ENCODE measurements around the gene KRT2.

The KRT2 gene

DNA sequence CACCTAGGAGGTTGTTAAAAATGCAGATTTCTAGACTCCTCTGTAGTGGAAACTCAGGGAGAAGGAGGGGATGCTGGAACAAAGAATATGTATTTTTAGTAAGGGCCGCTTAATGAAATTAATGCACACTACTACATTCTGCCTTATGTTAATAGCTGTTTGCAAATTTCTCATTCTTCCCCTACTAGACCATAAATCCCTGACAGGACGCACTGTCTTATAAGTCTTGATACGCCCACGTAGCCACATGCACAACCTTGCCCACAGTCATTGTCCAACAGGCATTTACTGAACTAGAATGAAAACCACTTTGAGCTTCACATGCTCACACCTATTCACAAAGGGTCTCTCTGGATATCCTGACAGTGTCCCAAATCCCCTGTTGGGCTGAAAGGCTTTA, 10.5 kb downstream of the KRT2 start:
- H2AFZ ChIP-seq (ENCODE audit: low read depth, low read length), result no peak overlapping the region
- no peaks in the 10 kb centered on the region for H3K36me3 ChIP-seq (ENCODE audit: insufficient read depth, low read length)
- peaks cover 19% of the 10 kb centered on the region for H3K27me3 ChIP-seq (ENCODE audit: insufficient read depth, low read length)

DNA sequence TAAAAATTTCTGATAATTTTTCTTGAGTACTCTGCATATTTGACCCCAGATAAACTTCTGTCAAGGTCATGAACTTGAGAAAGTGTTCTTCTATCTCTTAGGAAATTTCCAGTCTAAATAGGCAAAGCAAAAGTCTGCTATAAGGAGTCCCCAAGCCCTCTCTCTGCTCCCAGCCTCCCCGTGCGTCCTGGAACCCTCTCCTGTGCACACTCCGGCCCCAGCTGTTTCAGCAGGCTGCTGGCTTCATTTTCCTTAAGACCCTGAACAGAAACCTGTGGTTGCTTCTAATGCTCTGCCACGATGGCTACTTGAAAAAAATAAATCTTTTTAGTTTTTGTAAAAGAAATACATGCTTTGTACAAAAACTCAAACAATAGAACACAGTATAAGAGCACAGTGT, 14.7 kb downstream of the KRT2 start:
- no peak overlapping the region for H2AFZ ChIP-seq (ENCODE audit: low read depth, low read length)
- no peak overlapping the region for H3K4me3 ChIP-seq (ENCODE audit: low read length)
- H3K27me3 ChIP-seq (ENCODE audit: insufficient read depth, low read length), result peaks cover 2% of the 10 kb centered on the region
- H3K36me3 ChIP-seq (ENCODE audit: insufficient read depth, low read length), result no peaks in the 10 kb centered on the region
- no peaks in the 10 kb centered on the region for H3K4me1 ChIP-seq (ENCODE audit: insufficient read depth, low read length)
- H3K9me3 ChIP-seq (ENCODE audit: low read length), result no peaks in the 10 kb centered on the region

More for the DNA sequence above, 10.5 kb downstream of the KRT2 start:
- H3K4me1 ChIP-seq (ENCODE audit: insufficient read depth, low read length), result no peaks in the 10 kb centered on the region
- no peaks in the 10 kb centered on the region for H3K9me3 ChIP-seq (ENCODE audit: low read length)
- H3K4me3 ChIP-seq (ENCODE audit: low read length), result no peak overlapping the region

DNA sequence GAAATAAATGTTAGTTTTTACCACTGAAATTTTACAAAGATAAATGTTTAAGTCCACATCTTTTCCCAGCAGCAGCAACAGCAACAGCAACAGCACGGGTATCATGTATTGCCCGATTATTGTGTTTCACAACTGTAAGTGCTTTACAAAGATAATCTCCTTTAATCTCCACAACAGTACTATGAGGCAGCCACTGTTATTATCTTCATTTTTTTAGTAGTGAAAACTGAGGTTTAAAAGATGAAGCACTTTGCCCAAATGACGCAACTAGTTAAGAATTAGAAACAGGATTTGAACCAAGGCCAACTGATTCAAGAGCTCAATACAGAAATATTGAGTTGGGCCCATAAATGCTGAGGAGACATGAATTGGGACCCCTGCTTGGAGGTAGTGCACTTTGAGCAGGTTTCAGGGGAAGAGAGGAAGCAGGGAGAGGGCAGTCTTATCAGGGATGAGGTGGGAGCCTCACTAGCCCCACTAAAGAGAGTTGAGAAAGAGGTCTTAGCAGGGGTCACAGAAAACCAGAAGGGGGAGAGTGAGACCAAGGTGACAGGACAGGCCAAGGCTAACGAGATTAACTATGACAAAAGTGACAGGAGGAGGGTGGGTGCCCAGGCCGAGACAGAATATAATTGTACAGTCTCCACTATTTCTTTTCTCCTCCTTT, 15.3 kb downstream of the KRT2 start:
- Histone ChIP-seq H3K9me3 (ENCODE audit: low read length) (no peaks in the 10 kb centered on the region), H3K4me1 (ENCODE audit: insufficient read depth, low read length) (no peaks in the 10 kb centered on the region), H2AFZ (ENCODE audit: low read depth, low read length) (no peak overlapping the region), H3K27me3 (ENCODE audit: insufficient read depth, low read length) (peaks cover 1% of the 10 kb centered on the region), H3K4me3 (ENCODE audit: low read length) (no peak overlapping the region), H3K36me3 (ENCODE audit: insufficient read depth, low read length) (no peaks in the 10 kb centered on the region)

DNA sequence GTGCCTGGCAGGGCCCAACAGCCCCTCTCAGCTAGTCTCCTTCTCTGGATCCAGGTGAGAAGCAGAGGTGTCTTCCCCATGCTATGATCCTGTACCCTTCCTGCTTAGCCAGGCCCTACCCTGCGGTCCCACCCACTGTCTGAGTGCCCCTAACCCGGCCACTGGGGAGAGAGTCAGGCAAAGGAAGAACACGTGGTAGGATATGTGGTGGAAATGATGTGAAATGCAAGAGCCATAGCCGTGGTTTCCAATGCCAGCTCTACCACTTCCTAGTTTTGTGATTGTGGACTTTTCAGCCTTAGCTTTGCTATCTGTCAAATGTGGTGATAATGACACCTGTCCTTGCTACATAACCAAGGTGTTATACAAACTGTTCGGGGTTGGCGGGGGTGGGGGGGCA, 15.8 kb downstream of the KRT2 start:
- Histone ChIP-seq H3K4me3 (ENCODE audit: low read length) (no peak overlapping the region), H3K27me3 (ENCODE audit: insufficient read depth, low read length) (no peaks in the 10 kb centered on the region), H2AFZ (ENCODE audit: low read depth, low read length) (no peak overlapping the region), H3K36me3 (ENCODE audit: insufficient read depth, low read length) (no peaks in the 10 kb centered on the region), H3K4me1 (ENCODE audit: insufficient read depth, low read length) (no peaks in the 10 kb centered on the region), H3K9me3 (ENCODE audit: low read length) (no peaks in the 10 kb centered on the region)

DNA sequence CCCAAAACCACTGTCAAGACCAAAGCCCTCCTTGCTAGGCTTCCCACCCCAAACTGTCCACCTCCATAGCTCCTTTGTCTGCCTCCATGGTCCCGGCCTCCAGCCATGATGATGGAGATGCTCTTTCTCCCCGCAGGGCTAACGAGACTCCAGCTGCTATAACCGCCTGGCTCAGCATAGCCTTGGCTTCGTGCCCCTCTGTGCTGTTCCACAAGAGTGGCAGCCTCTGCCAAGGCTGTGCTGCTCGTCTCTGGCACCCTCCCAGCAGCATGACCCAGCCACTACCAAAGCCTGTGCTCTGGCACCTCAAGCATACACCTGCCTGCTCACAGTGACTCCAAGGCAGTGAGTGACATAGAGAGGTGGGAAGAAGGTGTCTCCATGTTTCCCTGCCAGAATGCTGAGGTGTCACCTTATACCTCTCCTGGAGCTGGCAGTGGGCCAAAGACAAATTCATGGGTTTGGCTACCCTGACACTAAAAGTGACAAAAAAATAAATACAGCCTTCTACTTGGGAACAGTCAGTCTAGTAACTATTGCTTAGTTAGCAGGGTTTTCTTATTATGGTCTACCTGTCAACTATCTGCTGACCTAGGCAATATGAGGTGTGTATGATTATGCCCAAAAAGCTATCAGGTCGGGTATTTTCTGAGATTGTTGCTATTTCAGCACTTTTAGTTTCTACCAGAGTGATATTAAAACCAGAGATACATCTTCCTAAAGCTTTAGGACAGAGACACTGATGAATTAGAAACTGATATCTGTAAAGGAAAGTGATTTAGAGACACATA, 17.6 kb downstream of the KRT2 start:
- H3K4me1 ChIP-seq (ENCODE audit: insufficient read depth, low read length), result no peaks in the 10 kb centered on the region
- H3K4me3 ChIP-seq (ENCODE audit: low read length), result no peak overlapping the region
- H3K27me3 ChIP-seq (ENCODE audit: insufficient read depth, low read length), result no peaks in the 10 kb centered on the region
- no peaks in the 10 kb centered on the region for H3K36me3 ChIP-seq (ENCODE audit: insufficient read depth, low read length)
- H2AFZ ChIP-seq (ENCODE audit: low read depth, low read length), result no peak overlapping the region
- no peaks in the 10 kb centered on the region for H3K9me3 ChIP-seq (ENCODE audit: low read length)

DNA sequence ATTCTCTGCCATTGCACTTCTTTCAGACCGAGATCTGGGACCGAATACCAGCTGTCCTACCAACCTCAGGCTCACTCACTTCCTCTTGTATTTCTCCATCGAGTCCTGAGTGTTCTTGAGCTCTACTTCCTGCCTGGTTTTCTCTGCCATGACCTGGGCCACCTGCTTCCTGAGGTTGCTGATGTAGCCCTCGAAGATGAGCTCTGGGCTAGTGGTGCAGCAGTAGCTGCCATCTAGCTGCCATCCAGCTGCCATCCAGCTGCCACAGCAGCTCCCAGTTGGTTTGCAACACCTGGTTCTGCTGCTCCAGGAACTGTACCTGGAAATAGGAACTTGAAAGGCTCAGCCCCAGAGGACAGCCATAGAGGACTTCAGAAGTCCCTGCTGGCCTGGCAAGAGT, 18.6 kb downstream of the KRT2 start:
- no peaks in the 10 kb centered on the region for H3K4me1 ChIP-seq (ENCODE audit: insufficient read depth, low read length)
- H3K27me3 ChIP-seq (ENCODE audit: insufficient read depth, low read length), result no peaks in the 10 kb centered on the region
- no peak overlapping the region for H2AFZ ChIP-seq (ENCODE audit: low read depth, low read length)
- no peaks in the 10 kb centered on the region for H3K9me3 ChIP-seq (ENCODE audit: low read length)
- no peak overlapping the region for H3K4me3 ChIP-seq (ENCODE audit: low read length)
- no peaks in the 10 kb centered on the region for H3K36me3 ChIP-seq (ENCODE audit: insufficient read depth, low read length)

DNA sequence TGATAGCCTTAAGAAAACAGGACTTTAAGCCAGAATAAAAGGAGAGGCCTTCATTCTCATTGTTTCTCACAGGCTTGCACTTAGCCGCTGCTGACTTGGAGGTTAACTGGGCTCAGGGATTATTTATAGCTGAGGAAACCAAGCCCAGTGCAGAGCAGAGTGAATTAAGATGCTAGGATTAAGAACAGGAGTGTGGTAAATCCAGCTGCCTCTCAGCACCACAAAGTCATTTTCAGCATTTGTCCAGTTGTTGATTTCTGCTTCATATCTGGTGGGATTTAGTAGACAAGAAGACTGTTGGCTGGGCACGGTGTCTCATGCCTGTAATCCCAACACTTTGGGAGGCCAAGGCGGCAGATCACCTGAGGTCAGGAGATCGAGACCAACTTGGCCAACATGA, 19.4 kb downstream of the KRT2 start:
- H3K4me1 ChIP-seq (ENCODE audit: insufficient read depth, low read length), result no peaks in the 10 kb centered on the region
- no peak overlapping the region for H3K4me3 ChIP-seq (ENCODE audit: low read length)
- H3K9me3 ChIP-seq (ENCODE audit: low read length), result no peaks in the 10 kb centered on the region
- H2AFZ ChIP-seq (ENCODE audit: low read depth, low read length), result no peak overlapping the region
- H3K27me3 ChIP-seq (ENCODE audit: insufficient read depth, low read length), result no peaks in the 10 kb centered on the region
- no peaks in the 10 kb centered on the region for H3K36me3 ChIP-seq (ENCODE audit: insufficient read depth, low read length)

DNA sequence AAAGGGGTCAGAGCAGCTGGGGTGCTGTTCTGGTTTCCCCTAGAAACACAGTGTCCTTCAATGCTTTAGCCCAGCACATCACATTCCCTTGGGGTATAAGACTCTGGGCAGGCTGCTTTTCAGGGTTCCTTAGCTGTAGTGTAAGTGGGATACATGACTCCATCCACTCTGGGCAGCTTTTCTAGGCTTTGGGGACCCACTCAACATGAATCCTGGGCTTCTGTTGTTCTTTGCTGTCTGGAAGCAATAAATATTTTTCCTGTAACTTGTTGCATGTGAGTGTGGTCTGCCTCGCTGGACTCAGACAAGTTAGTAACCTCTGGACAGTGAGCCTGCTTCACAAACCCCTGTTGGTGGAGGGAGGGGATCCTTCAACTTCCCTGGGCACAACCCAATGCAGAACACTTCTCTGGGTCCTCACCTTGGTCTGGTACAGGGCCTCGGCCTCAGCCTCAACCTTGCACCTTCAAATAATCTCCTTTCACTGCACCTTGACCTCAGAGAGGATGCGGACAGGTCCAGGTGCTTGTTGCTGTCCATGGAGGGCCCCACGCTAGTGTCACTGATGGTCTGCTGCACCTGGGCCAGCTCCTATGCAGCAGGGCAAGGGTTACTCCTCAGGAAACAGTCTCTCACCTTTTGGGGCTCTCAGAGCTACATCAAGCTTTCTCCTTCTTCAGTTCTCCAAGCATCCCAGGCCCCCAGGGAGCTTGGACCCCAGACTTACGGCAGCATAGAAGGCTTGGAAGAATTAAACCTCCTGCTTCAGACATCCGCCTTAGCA, 20.1 kb downstream of the KRT2 start:
- H3K9me3 ChIP-seq (ENCODE audit: low read length), result no peaks in the 10 kb centered on the region
- H3K4me3 ChIP-seq (ENCODE audit: low read length), result no peak overlapping the region
- H3K4me1 ChIP-seq (ENCODE audit: insufficient read depth, low read length), result no peaks in the 10 kb centered on the region
- H2AFZ ChIP-seq (ENCODE audit: low read depth, low read length), result no peak overlapping the region
- no peaks in the 10 kb centered on the region for H3K36me3 ChIP-seq (ENCODE audit: insufficient read depth, low read length)
- no peaks in the 10 kb centered on the region for H3K27me3 ChIP-seq (ENCODE audit: insufficient read depth, low read length)

DNA sequence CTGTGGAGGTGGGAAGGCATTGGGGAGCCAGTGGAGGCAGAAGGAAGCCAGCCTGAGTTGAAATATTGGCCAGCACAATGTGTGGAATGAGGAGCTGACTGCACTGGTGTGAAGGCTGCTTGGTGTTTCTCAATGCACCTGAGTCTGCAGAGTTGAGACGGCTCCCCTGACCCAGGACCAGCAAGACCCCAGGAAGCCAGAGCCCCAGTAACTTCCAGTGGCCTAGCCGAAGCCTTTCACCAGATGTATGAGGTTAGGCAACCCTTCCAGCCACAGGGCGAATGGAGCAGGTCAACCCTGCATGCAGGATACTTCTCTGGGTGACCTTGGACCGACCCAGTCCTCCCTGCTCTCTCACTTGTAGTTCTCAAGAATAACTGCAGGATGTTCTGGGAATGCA, 20.7 kb downstream of the KRT2 start:
- H3K9me3 ChIP-seq (ENCODE audit: low read length), result no peaks in the 10 kb centered on the region

DNA sequence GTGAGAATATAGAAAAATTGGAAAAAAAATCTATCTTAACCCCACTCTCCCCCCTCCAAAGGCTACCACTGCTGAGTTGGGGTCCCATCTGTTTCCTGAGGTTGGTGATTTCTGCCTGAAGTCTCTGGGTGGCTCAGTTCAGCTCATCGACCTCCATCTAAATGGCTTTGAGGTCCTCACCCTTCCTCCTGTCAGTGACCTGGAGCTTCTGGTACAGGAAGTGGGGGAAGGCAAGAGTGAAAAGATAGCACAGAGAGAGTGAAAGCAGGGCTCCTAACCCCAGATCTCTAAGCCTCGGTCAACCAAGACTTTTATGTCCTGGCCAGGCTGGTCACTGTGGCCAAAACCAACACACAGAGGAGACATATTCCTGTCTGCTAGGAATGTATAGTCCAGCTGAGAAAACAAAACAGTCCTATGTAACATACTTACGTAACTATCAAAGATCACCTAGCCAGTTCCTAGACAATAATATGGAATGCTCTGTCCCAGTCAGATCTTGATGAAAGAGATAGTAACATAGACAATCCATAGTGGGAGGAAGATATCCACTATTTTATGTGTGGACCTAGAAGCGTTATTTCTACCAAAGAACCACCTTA, 21.3 kb downstream of the KRT2 start:
- Histone ChIP-seq H3K4me3 (ENCODE audit: low read length) (no peak overlapping the region), H2AFZ (ENCODE audit: low read depth, low read length) (no peak overlapping the region), H3K9me3 (ENCODE audit: low read length) (no peaks in the 10 kb centered on the region), H3K4me1 (ENCODE audit: insufficient read depth, low read length) (no peaks in the 10 kb centered on the region), H3K36me3 (ENCODE audit: insufficient read depth, low read length) (no peaks in the 10 kb centered on the region), H3K27me3 (ENCODE audit: insufficient read depth, low read length) (no peaks in the 10 kb centered on the region)

More for the DNA sequence above, 20.7 kb downstream of the KRT2 start:
- no peaks in the 10 kb centered on the region for H3K4me1 ChIP-seq (ENCODE audit: insufficient read depth, low read length)
- H3K27me3 ChIP-seq (ENCODE audit: insufficient read depth, low read length), result no peaks in the 10 kb centered on the region
- no peaks in the 10 kb centered on the region for H3K36me3 ChIP-seq (ENCODE audit: insufficient read depth, low read length)
- H2AFZ ChIP-seq (ENCODE audit: low read depth, low read length), result no peak overlapping the region
- H3K4me3 ChIP-seq (ENCODE audit: low read length), result no peak overlapping the region

DNA sequence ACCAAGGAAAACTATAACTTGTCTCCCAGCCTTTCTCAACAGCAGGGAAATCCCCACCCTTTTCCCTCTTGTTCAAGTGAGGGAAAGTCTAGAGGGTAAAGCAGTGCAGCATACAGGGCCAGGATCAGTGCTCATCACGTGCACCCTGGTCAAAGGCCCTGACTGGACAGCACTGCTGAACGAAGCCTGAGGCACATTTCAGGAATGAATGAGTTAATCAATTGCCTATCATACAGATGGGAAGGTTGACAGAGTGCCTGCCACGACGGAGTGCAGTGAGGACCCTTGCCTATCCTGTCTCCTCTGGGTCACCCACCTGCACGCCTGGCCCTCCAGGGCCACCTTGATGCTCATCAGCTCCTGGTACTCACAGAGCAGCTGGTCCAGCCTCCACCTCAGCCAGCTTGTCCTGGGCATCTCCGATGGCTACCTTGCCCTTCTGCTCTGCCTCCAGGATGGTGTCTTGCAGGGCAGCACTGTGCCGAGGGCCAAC, 22.0 kb downstream of the KRT2 start:
- H3K36me3 ChIP-seq (ENCODE audit: insufficient read depth, low read length), result no peaks in the 10 kb centered on the region
- no peaks in the 10 kb centered on the region for H3K4me1 ChIP-seq (ENCODE audit: insufficient read depth, low read length)
- no peaks in the 10 kb centered on the region for H3K9me3 ChIP-seq (ENCODE audit: low read length)
- no peak overlapping the region for H2AFZ ChIP-seq (ENCODE audit: low read depth, low read length)
- no peaks in the 10 kb centered on the region for H3K27me3 ChIP-seq (ENCODE audit: insufficient read depth, low read length)
- no peak overlapping the region for H3K4me3 ChIP-seq (ENCODE audit: low read length)

DNA sequence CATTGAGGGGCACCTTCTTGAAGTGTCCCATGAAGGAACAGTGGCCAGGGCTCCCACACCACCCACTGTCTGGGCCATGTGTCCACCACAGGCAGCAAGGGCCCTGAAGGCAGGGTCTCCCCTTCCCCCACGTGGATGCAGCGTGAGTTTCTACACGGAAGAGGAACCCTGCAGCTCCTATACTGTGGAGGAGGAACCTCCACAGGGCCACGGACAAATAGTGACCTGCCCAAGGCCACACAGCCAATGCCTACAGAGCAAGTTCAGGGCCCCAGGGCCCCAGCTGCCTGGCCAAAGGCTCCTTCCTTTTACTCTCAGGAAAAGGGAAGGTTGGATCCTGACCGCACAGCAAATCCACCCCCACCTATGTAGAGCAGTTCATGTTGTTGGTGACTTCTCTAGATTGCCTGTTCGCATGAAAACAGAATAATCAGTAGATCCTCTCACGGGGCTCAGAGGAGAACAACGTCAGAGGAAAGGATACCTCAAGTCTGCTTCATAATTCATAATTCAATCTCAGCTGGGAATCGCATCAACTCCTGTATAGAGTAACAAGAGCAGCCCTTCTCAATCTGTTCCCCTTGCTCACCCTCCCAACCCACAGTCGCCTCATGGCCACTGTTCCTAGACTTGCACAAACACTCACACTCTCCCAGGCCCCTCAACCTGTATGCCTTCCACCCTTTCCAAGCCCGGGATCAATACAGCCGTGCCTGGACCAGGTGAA, 22.6 kb downstream of the KRT2 start:
- Histone ChIP-seq H3K27me3 (ENCODE audit: insufficient read depth, low read length) (no peaks in the 10 kb centered on the region), H3K9me3 (ENCODE audit: low read length) (no peaks in the 10 kb centered on the region)

More for the DNA sequence above, 22.6 kb downstream of the KRT2 start:
- no peaks in the 10 kb centered on the region for H3K36me3 ChIP-seq (ENCODE audit: insufficient read depth, low read length)
- H3K4me3 ChIP-seq (ENCODE audit: low read length), result no peak overlapping the region
- no peak overlapping the region for H2AFZ ChIP-seq (ENCODE audit: low read depth, low read length)
- no peaks in the 10 kb centered on the region for H3K4me1 ChIP-seq (ENCODE audit: insufficient read depth, low read length)

Data from neuron (in vitro differentiated cells).